ENCODE measurements around the gene SLC15A3. TPM values are rescaled to one million over a fixed set of nuclear protein-coding genes. Genes with fewer than 3 reads are reported as not detected.

Gene SLC15A3
- total RNA-seq, 2 donors from 2014 or later: 2.0 to 6.2 TPM

DNA sequence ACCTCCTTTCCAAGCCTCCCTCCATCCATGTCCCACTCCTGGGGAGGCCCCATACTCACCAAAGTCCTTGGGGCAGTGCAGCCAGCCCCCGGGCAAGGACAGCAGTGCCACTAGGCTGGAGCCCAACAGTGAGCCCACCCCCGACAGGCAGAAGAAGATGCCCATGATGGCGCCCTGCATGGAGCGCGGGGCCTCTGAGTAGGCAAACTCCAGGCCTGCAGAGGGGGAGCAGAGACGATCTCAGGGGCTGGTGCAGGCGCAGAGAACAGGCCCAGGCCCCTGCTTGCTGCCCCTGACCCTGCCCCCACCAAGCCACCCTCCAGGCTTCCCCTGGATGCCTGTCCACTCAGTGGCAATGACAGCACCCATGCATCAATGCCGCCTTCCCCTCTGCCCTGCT is 14.2 kb downstream of the SLC15A3 start:
- no peaks in the 10 kb centered on the region for H3K9me3 ChIP-seq
- intact Hi-C loops (cut with DNase I): no loop called here
- no peak overlapping the region for H3K4me3 ChIP-seq
- no peaks in the 10 kb centered on the region for H3K36me3 ChIP-seq (replicated peaks in 1 of 2; ENCODE audit: insufficient read depth in 1 of 2, low read depth in 2 of 2)
- no peaks in the 10 kb centered on the region for H3K27me3 ChIP-seq
- peaks cover 16% of the 10 kb centered on the region for H3K4me1 ChIP-seq
- ATAC-seq (no peak), DNase-seq (no peak)
- WGBS, 2 donors: 90% methylated on average over 7 to 8 of the region's 8 CpGs
- TF ChIP-seq, protein P1, sequence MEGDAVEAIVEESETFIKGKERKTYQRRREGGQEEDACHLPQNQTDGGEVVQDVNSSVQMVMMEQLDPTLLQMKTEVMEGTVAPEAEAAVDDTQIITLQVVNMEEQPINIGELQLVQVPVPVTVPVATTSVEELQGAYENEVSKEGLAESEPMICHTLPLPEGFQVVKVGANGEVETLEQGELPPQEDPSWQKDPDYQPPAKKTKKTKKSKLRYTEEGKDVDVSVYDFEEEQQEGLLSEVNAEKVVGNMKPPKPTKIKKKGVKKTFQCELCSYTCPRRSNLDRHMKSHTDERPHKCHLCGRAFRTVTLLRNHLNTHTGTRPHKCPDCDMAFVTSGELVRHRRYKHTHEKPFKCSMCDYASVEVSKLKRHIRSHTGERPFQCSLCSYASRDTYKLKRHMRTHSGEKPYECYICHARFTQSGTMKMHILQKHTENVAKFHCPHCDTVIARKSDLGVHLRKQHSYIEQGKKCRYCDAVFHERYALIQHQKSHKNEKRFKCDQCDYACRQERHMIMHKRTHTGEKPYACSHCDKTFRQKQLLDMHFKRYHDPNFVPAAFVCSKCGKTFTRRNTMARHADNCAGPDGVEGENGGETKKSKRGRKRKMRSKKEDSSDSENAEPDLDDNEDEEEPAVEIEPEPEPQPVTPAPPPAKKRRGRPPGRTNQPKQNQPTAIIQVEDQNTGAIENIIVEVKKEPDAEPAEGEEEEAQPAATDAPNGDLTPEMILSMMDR (IDR thresholded peaks at IDR 0.05): no peak
- no peak overlapping the region for H3K27ac ChIP-seq

GRCh38 chr11:60937144-60937527 is 14.8 kb downstream of the SLC15A3 start:
- H3K36me3 ChIP-seq (replicated peaks in 1 of 2; ENCODE audit: insufficient read depth in 1 of 2, low read depth in 2 of 2): no peaks in the 10 kb centered on the region
- no peaks in the 10 kb centered on the region for H3K9me3 ChIP-seq
- TF ChIP-seq POLR2A (IDR thresholded peaks at IDR 0.05): no peak
- TF ChIP-seq, protein P1 (IDR thresholded peaks at IDR 0.05): no peak
- H3K4me1 ChIP-seq: peaks cover 10% of the 10 kb centered on the region
- H3K27me3 ChIP-seq: no peaks in the 10 kb centered on the region
- 81 to 83% methylated on average over 12 of the region's 12 CpGs for WGBS, 2 donors
- intact Hi-C loops (cut with DNase I): no loop called here
- peak overlapping the region in 1 of 4 donors; percentile 1 for H3K27ac ChIP-seq
- H3K4me3 ChIP-seq: no peak overlapping the region
- DNase-seq: no peak
- peak; percentile 10 for ATAC-seq

GRCh38 chr11:60936467-60937143 is 15.4 kb downstream of the SLC15A3 start:
- no peak for DNase-seq
- no peak for ATAC-seq
- Histone ChIP-seq H3K36me3 (replicated peaks in 1 of 2; ENCODE audit: insufficient read depth in 1 of 2, low read depth in 2 of 2) (no peaks in the 10 kb centered on the region), H3K27ac (peak overlapping the region in 1 of 4 donors; percentile 1), H3K4me1 (peaks cover 9% of the 10 kb centered on the region), H3K4me3 (no peak overlapping the region), H3K9me3 (no peaks in the 10 kb centered on the region), H3K27me3 (no peaks in the 10 kb centered on the region)
- TF ChIP-seq, protein P1 (IDR thresholded peaks at IDR 0.05): no peak
- TF ChIP-seq POLR2A (IDR thresholded peaks at IDR 0.05): no peak
- intact Hi-C loops (cut with DNase I): no loop called here
- WGBS, 2 donors: 82 to 88% methylated on average over 5 to 16 of the region's 18 CpGs

GRCh38 chr11:60935676-60936442 is 16.1 kb downstream of the SLC15A3 start:
- Histone ChIP-seq H3K4me3 (no peak overlapping the region), H3K27me3 (no peaks in the 10 kb centered on the region), H3K36me3 (replicated peaks in 1 of 2; ENCODE audit: insufficient read depth in 1 of 2, low read depth in 2 of 2) (no peaks in the 10 kb centered on the region), H3K27ac (no peak overlapping the region), H3K9me3 (no peaks in the 10 kb centered on the region), H3K4me1 (peaks cover 9% of the 10 kb centered on the region)
- DNase-seq: no peak
- WGBS, 2 donors: 87 to 89% methylated on average over 14 to 24 of the region's 27 CpGs
- ATAC-seq: no peak
- intact Hi-C loops (cut with DNase I): no loop called here
- TF ChIP-seq, protein P1 (IDR thresholded peaks at IDR 0.05): no peak
- TF ChIP-seq POLR2A (IDR thresholded peaks at IDR 0.05): no peak
